GM23338 (cell line): ENCODE measurements around the gene NKX2-3. TPM values are rescaled to one million over a fixed set of nuclear protein-coding genes. Genes with fewer than 3 reads are reported as not detected.

Source experiments
- ATAC-seq: fragments of 200-7000 bp; cut with Tn5 transposase; 3 replicates; pipeline ENCODE4 v1.9.1; 2020
- DNase-seq: peaks from one replicate; pipeline ENCODE4 v3.0.0-alpha.2; 2015; ENCODE audit warnings: low spot score
- H2AFZ ChIP-seq: fragments of 200-600 bp; sonication (generic); 2 replicates; pipeline ENCODE4 v1.8.0; 2016; ENCODE audit warnings: antibody characterized with exemption, mild to moderate bottlenecking, moderate library complexity
- H3F3A ChIP-seq: fragments of 200-600 bp; sonication (generic); replicated peaks from 2 replicates; pipeline ENCODE4 v1.8.0; 2017; ENCODE audit warnings: antibody characterized with exemption, mixed run types, low read depth
- H3K27ac ChIP-seq: fragments of 200-600 bp; sonication (generic); 2 replicates; pipeline ENCODE4 v1.6.1; 2016; ENCODE audit warnings: low read depth
- H3K27me3 ChIP-seq: fragments of 200-600 bp; sonication (generic); 2 replicates; pipeline ENCODE4 v1.8.0; 2016; ENCODE audit warnings: mild to moderate bottlenecking, mixed run types, moderate library complexity; ENCODE audit not compliant: insufficient read depth
- H3K36me3 ChIP-seq: fragments of 200-600 bp; sonication (generic); 2 replicates; pipeline ENCODE4 v1.8.0; 2016; ENCODE audit warnings: mild to moderate bottlenecking; ENCODE audit not compliant: insufficient read depth
- H3K4me1 ChIP-seq: fragments of 200-600 bp; sonication (generic); 2 replicates; pipeline ENCODE4 v1.8.0; 2016; ENCODE audit warnings: mild to moderate bottlenecking, moderate library complexity; ENCODE audit not compliant: insufficient read depth
- H3K4me2 ChIP-seq: fragments of 200-600 bp; sonication (generic); 2 replicates; pipeline ENCODE4 v1.7.1; 2017; ENCODE audit warnings: mixed run types
- H3K4me3 ChIP-seq: fragments of 200-600 bp; sonication (generic); 2 replicates; pipeline ENCODE4 v1.6.1; 2016; ENCODE audit warnings: mixed run types
- H3K79me2 ChIP-seq: fragments of 200-600 bp; sonication (generic); replicated peaks from 2 replicates; pipeline ENCODE4 v1.8.0; 2017; ENCODE audit warnings: mild to moderate bottlenecking; ENCODE audit not compliant: insufficient read depth
- H3K9me2 ChIP-seq: fragments of 200-600 bp; sonication (generic); 2 replicates; pipeline ENCODE4 v1.8.0; 2017; ENCODE audit not compliant: insufficient read depth
- H4K20me1 ChIP-seq: fragments of 200-600 bp; sonication (generic); replicated peaks from 2 replicates; pipeline ENCODE4 v1.8.0; 2017; ENCODE audit warnings: mild to moderate bottlenecking; ENCODE audit not compliant: insufficient read depth
- H3K27ac Mint-ChIP-seq: 2 replicates; pipeline ENCODE4 v1.8.0; 2020; ENCODE audit warnings: inconsistent platforms, mild to moderate bottlenecking, moderate library complexity, mixed read lengths
- H3K27me3 Mint-ChIP-seq: 3 replicates; pipeline ENCODE4 v1.8.0; 2022; ENCODE audit warnings: low read depth, mild to moderate bottlenecking, moderate library complexity, mixed read lengths, inconsistent platforms; ENCODE audit not compliant: insufficient read depth, poor library complexity
- H3K36me3 Mint-ChIP-seq: 3 replicates; pipeline ENCODE4 v1.8.0; 2021; ENCODE audit warnings: low read depth, mild to moderate bottlenecking, inconsistent platforms, moderate library complexity, mixed read lengths
- H3K4me1 Mint-ChIP-seq: 3 replicates; pipeline ENCODE4 v1.8.0; 2020; ENCODE audit warnings: mild to moderate bottlenecking, inconsistent platforms, mixed read lengths
- H3K4me3 Mint-ChIP-seq: 3 replicates; pipeline ENCODE4 v1.8.0; 2021; ENCODE audit warnings: moderate library complexity, mild to moderate bottlenecking, inconsistent platforms, mixed read lengths
- H3K9me3 Mint-ChIP-seq: 3 replicates; pipeline ENCODE4 v1.8.0; 2020; ENCODE audit warnings: moderate library complexity, mild to moderate bottlenecking, inconsistent platforms, mixed read lengths
- CREB1 ChIP-seq: fragments of 250-450 bp; sonication (Bioruptor Pico); IDR thresholded peaks from 2 replicates; pipeline ENCODE4 v1.5.0; 2020; ENCODE audit warnings: low read depth, mild to moderate bottlenecking, moderate library complexity
- EZH2 ChIP-seq: fragments of 200-600 bp; sonication (generic); IDR thresholded peaks from one replicate; pipeline ENCODE4 v1.8.0; 2017; ENCODE audit warnings: antibody characterized with exemption, mild to moderate bottlenecking, low read depth; ENCODE audit not compliant: unreplicated experiment
- EZH2phosphoT487 ChIP-seq: fragments of 200-600 bp; sonication (generic); IDR thresholded peaks from one replicate; pipeline ENCODE4 v1.8.1; 2018; ENCODE audit warnings: antibody characterized with exemption; ENCODE audit not compliant: unreplicated experiment
- JUNB ChIP-seq: IDR thresholded peaks from one replicate; pipeline ENCODE4 v1.6.1; 2016; ENCODE audit warnings: antibody characterized with exemption; ENCODE audit not compliant: unreplicated experiment
- NANOG ChIP-seq: IDR thresholded peaks from 2 replicates; pipeline ENCODE4 v1.6.1; 2016; ENCODE audit warnings: antibody characterized with exemption, borderline replicate concordance
- POLR2AphosphoS5 ChIP-seq: IDR thresholded peaks from 2 replicates; pipeline ENCODE4 v1.6.1; 2016; ENCODE audit warnings: antibody characterized with exemption, low read depth
- STAT1 ChIP-seq: IDR thresholded peaks from one replicate; pipeline ENCODE4 v1.6.1; 2016; ENCODE audit warnings: antibody characterized with exemption; ENCODE audit not compliant: unreplicated experiment
- polyA plus RNA-seq: library from polyadenylated mRNA; unstranded; fragments of >200 nt; fragmentation: Nextera tagmentation; extraction: Ambion mirVana; gene quantifications from 2 replicates; pipeline ENCODE4 v1.2.1, GENCODE V29; 2016
- total RNA-seq: library from RNA; depleted of rRNA; stranded (reverse); fragments of >200 nt; shearing (Covaris generic); gene quantifications from 2 replicates; pipeline ENCODE4 v1.2.3, GENCODE V29; 2014
- TF ChIP-seq, protein P1 (sequence below): IDR thresholded peaks from 2 replicates; pipeline ENCODE4 v1.6.1; 2016; ENCODE audit warnings: antibody characterized with exemption

NKX2-3 gene
- total and polyA plus RNA-seq, 2 experiments from 2014 or later = not detected

DNA sequence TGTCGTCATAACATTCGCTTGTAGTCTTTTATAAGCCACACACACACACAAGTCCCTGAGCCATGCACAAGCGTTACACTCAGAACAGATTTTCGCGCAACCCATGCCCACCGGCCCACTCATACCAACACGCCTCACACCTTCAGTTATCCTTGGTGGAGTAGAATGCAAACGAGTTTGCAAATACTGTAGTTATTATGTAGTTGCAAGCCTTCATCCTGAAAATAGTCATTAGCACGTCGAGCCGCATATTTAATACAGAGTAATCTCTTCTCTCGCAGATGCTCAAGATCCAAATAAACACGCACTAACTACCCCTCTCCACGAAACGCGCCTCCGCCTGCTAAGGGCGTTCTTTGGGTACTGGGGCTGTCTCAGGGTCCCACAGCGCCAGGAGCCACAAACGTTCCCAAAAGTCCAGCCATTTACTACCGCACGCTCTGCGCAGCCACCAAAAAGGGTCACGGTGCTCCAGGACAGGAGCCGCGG, 1.8 kb downstream of the NKX2-3 start:
- H3K79me2 ChIP-seq = no peaks in the 10 kb centered on the region
- no peaks in the 10 kb centered on the region for H3K9me2 ChIP-seq
- peak overlapping the region; percentile 49 for H3K4me3 ChIP-seq
- ATAC-seq = no peak
- H2AFZ ChIP-seq = 0 out of 2 replicates have a peak overlapping the region, but pooled peaks have one; percentile 63
- TF ChIP-seq JUNB (no peak), EZH2 (peak; percentile 100)
- H3K4me2 ChIP-seq = peak overlapping the region; percentile 71; the same call in 1 of the 2 replicates
- peak overlapping the region; percentile 57 for H3K4me3 Mint-ChIP-seq
- no peaks in the 10 kb centered on the region; the same call in 2 of the 3 replicates for H3K36me3 Mint-ChIP-seq
- peaks cover 52% of the 10 kb centered on the region for H3K4me1 ChIP-seq
- no peaks in the 10 kb centered on the region for H3K36me3 ChIP-seq
- H3F3A ChIP-seq = peaks cover 40% of the 10 kb centered on the region
- no peaks in the 10 kb centered on the region; the same call in 1 of the 3 replicates for H3K9me3 Mint-ChIP-seq
- peaks cover 100% of the 10 kb centered on the region for H3K27me3 ChIP-seq
- peaks cover 24% of the 10 kb centered on the region for H4K20me1 ChIP-seq
- H3K27ac Mint-ChIP-seq = no peak overlapping the region
- peaks cover 59% of the 10 kb centered on the region for H3K4me1 Mint-ChIP-seq
- H3K27me3 Mint-ChIP-seq = peaks cover 97% of the 10 kb centered on the region
- no peak for DNase-seq
- no peak overlapping the region for H3K27ac ChIP-seq

DNA sequence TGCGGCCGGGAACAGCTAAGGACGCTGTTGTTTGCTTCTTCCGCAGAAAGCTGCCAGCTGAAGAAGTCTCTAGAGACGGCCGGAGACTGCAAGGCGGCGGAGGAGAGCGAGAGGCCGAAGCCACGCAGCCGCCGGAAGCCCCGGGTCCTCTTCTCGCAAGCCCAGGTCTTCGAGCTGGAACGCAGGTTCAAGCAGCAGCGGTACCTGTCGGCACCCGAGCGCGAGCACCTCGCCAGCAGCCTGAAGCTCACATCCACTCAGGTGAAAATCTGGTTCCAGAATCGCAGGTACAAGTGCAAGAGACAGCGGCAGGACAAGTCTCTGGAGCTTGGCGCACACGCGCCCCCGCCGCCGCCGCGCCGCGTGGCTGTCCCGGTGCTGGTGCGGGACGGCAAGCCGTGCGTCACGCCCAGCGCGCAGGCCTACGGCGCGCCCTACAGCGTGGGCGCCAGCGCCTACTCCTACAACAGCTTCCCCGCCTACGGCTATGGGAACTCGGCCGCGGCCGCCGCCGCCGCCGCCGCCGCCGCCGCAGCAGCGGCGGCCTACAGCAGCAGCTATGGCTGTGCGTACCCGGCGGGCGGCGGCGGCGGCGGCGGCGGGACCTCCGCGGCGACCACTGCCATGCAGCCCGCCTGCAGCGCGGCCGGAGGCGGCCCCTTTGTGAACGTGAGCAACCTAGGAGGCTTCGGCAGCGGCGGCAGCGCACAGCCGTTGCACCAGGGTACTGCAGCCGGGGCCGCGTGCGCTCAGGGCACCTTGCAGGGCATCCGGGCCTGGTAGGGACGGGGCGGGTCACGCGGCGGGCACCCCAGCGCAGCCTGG, 2.4 kb downstream of the NKX2-3 start:
- Histone ChIP-seq H3K4me1 (peaks cover 46% of the 10 kb centered on the region), H3K27me3 (peaks cover 100% of the 10 kb centered on the region), H2AFZ (peak overlapping the region; percentile 63), H4K20me1 (peaks cover 26% of the 10 kb centered on the region), H3F3A (peaks cover 39% of the 10 kb centered on the region), H3K9me2 (no peaks in the 10 kb centered on the region), H3K4me3 (peak overlapping the region; percentile 49), H3K27ac (no peak overlapping the region), H3K4me2 (peak overlapping the region; percentile 86), H3K79me2 (no peaks in the 10 kb centered on the region), H3K36me3 (no peaks in the 10 kb centered on the region)
- Mint-ChIP-seq H3K4me3 (peak overlapping the region; percentile 57), H3K27ac (no peak overlapping the region), H3K27me3 (peaks cover 97% of the 10 kb centered on the region), H3K9me3 (no peaks in the 10 kb centered on the region; the same call in 1 of the 3 replicates), H3K4me1 (peaks cover 56% of the 10 kb centered on the region), H3K36me3 (no peaks in the 10 kb centered on the region; the same call in 2 of the 3 replicates)
- peak; percentile 60 for DNase-seq
- no peak for TF ChIP-seq NANOG
- TF ChIP-seq EZH2 = peak; percentile 96
- peak; percentile 99 for TF ChIP-seq EZH2phosphoT487
- peak; percentile 3 for ATAC-seq

DNA sequence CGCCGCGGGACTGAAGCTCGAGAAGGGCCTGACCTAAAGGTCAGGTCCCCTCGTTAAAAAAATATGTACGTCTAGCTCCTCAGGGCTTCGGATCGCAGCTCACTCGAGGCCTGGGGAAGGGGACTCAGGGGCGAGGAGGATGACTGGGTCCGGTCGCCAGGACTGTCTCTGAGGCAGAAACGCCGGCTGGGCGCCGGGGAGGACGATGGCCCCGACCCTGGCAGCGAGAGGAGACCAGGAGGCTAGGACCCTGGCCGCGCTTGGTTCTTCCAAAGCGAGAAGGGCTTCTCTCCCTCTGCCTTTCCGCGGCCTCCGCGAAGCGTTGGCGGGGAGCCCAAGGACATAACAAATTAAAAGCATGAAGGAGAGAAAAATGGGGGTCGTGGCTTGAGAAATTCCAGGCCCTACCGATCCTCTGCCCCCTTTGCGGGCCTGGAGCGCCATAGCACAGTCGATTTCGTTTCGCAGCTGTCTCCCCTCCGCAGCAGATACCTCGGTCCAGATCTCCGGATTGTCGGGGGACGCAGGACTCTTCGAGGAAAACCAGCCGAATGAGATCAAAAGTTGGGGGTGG, 3.1 kb downstream of the NKX2-3 start:
- H3K79me2 ChIP-seq = no peaks in the 10 kb centered on the region
- no peaks in the 10 kb centered on the region; the same call in 1 of the 3 replicates for H3K9me3 Mint-ChIP-seq
- no peak overlapping the region for H3K27ac ChIP-seq
- peak; percentile 59 for DNase-seq
- H3K4me1 Mint-ChIP-seq = peaks cover 54% of the 10 kb centered on the region
- no peaks in the 10 kb centered on the region for H3K9me2 ChIP-seq
- peak overlapping the region; percentile 49 for H3K4me3 ChIP-seq
- no peak overlapping the region; the same call in 1 of the 2 replicates for H2AFZ ChIP-seq
- peaks cover 26% of the 10 kb centered on the region for H4K20me1 ChIP-seq
- H3K4me2 ChIP-seq = peak overlapping the region; percentile 86
- H3K4me3 Mint-ChIP-seq = peak overlapping the region; percentile 51
- peaks cover 97% of the 10 kb centered on the region for H3K27me3 Mint-ChIP-seq
- no peaks in the 10 kb centered on the region for H3K36me3 ChIP-seq
- ATAC-seq = no peak
- no peak overlapping the region for H3K27ac Mint-ChIP-seq
- peaks cover 100% of the 10 kb centered on the region for H3K27me3 ChIP-seq
- H3F3A ChIP-seq = peaks cover 35% of the 10 kb centered on the region
- H3K36me3 Mint-ChIP-seq = no peaks in the 10 kb centered on the region; the same call in 2 of the 3 replicates
- H3K4me1 ChIP-seq = peaks cover 43% of the 10 kb centered on the region
- TF ChIP-seq POLR2AphosphoS5 (no peak), EZH2phosphoT487 (peak; percentile 76), EZH2 (peak; percentile 100), CREB1 (CRISPR knock-in tag) (no peak), STAT1 (no peak)
- TF ChIP-seq, protein P1, sequence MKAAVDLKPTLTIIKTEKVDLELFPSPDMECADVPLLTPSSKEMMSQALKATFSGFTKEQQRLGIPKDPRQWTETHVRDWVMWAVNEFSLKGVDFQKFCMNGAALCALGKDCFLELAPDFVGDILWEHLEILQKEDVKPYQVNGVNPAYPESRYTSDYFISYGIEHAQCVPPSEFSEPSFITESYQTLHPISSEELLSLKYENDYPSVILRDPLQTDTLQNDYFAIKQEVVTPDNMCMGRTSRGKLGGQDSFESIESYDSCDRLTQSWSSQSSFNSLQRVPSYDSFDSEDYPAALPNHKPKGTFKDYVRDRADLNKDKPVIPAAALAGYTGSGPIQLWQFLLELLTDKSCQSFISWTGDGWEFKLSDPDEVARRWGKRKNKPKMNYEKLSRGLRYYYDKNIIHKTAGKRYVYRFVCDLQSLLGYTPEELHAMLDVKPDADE = no peak
